PC-9 (cell line): ENCODE measurements around the gene CD151.
A peak's percentile ranks its signal among the peaks of the same experiment; 100 is the strongest.

Source experiments
- CTCF ChIP-seq: fragments of 200-600 bp; sonication (generic); conservative IDR thresholded peaks from 2 replicates; pipeline ENCODE4 v1.6.1; 2017; ENCODE audit warnings: mixed run types, antibody characterized with exemption, mild to moderate bottlenecking, moderate library complexity
- EZH2 ChIP-seq: fragments of 200-600 bp; sonication (generic); IDR thresholded peaks from 2 replicates; pipeline ENCODE4 v1.8.0; 2017; ENCODE audit warnings: antibody characterized with exemption, low read depth

DNA sequence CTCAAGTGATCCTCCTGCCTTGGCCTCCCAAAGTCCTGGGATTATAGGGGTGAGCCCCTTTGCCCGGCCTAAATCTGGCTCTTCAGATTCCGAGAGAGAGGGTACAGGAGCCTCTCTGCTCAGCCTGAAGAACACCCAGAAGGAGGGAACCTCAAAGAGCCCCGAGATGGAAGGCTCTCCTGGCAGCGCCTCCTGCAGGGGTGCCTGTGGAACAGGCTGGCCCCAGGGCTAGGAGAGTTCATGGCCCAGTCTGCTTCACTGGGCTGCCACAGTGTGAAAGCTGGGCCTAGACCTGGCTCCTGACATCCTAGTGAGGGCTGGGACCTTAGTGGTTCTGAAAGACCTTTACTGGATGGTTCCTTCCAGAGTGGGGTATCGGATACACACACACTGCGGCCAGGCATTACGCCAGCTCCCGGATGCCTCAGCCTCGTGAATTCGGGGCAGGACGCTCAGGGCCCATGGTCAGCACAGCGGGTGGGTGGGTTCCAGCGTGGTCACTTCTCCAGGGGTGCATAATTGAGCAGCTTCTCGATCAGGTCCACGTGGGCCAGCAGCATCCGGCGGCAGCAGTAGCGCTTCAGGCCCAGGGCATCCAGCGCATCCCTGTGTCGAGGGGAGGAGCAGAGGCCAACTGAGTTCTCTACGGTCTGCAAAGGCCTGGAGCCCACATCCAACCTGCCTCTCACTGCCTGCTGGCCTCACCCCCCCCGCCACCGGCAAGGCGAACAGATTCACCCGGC, 7.3 kb downstream of the CD151 start:
- peak; percentile 34; the same call in 1 of the 2 replicates for TF ChIP-seq CTCF
- TF ChIP-seq EZH2, result no peak
